Uterus (tissue), 2 donors: ENCODE data around the gene STX5.

Source experiments
- CTCF ChIP-seq, 4 experiments: fragments of 200-600 bp in 2 of 4; fragments of 450-650 bp in 2 of 4; sonication (generic) in 2 of 4; IDR thresholded peaks; one replicate each; pipeline ENCODE4 v1.5.1; 2016 to 2019; ENCODE audit warnings: antibody characterized with exemption in 4 of 4, mild to moderate bottlenecking in 2 of 4, moderate library complexity in 1 of 4
- POLR2A ChIP-seq, 2 donors: fragments of 450-650 bp; IDR thresholded peaks; one replicate each; pipeline ENCODE4 v1.6.1; 2016; ENCODE audit warnings: antibody characterized with exemption in 2 of 2, mild to moderate bottlenecking in 1 of 2, moderate library complexity in 1 of 2

GRCh38 chr11:62854825-62855570 lies 23.1 kb upstream of the STX5 start:
- TF ChIP-seq POLR2A (IDR thresholded peaks at IDR 0.05) (no peak), CTCF (IDR thresholded peaks at IDR 0.05) (no peak)
